ENCODE measurements around the gene GABRB2.
"Not testable (repeated sequence)": the region's sequence is repeated elsewhere in the genome, so short reads cannot be mapped to it uniquely, and the experiment has no call there.

DNA sequence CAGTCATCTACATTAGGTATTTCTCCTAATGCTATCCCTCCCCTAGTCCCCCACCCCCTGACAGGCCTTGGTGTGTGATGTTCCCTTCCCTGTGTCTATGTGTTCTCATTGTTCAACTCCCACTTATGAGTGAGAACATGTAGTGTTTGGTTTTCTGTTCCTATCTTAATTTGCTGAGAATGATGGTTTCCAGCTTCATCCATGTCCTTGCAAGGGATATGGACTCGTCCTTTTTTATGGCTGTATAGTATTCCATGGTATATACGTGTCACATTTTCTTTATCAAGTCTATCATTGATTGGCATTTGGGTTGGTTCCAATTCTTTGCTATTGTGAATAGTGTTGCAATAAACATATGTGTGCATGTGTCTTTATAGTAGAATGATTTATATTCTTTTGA lies 249.1 kb downstream of the GABRB2 start:
- not testable (repeated sequence) for TF ChIP-seq SP1 (IDR thresholded peaks at IDR 0.05); FOXK2 (IDR thresholded peaks at IDR 0.05); HDGF (IDR thresholded peaks at IDR 0.05; ENCODE audit: borderline replicate concordance); ZNF384 (IDR thresholded peaks at IDR 0.05); BHLHE40 (IDR thresholded peaks at IDR 0.05; ENCODE audit: borderline replicate concordance); PKNOX1 (IDR thresholded peaks at IDR 0.05); ARNT (IDR thresholded peaks at IDR 0.05)
